ENCODE measurements around the gene GPC3. TPM values are rescaled to one million over a fixed set of nuclear protein-coding genes. Genes with fewer than 3 reads are reported as not detected.

Gene GPC3
- total RNA-seq, 2 donors from 2014 or later, result 2.7 to 5.2 TPM

- intact Hi-C loops (cut with DNase I), result no loop called here
- Histone ChIP-seq H3K27me3 (replicated peaks; ENCODE audit: insufficient read depth) (no peaks in the 10 kb centered on the region), H3K4me1 (replicated peaks) (no peaks in the 10 kb centered on the region)
Measured at GRCh38 chrX:133854290-133854689, 131.1 kb downstream of the GPC3 start.

GRCh38 chrX:133852837-133853356, 132.5 kb downstream of the GPC3 start:
- no peaks in the 10 kb centered on the region for H3K27me3 ChIP-seq (replicated peaks; ENCODE audit: insufficient read depth)
- H3K9me3 ChIP-seq, result no peaks in the 10 kb centered on the region
- H3K36me3 ChIP-seq, result no peaks in the 10 kb centered on the region
- WGBS, result 75% methylated on average over 2 of the region's 2 CpGs
- H3K4me3 ChIP-seq, result no peak overlapping the region
- H3K4me1 ChIP-seq (replicated peaks), result no peaks in the 10 kb centered on the region
- no peak for DNase-seq (ENCODE audit: low spot score)
- intact Hi-C loops (cut with DNase I), result no loop called here
- no peak for TF ChIP-seq POLR2AphosphoS5 (IDR thresholded peaks at IDR 0.05)
- no peak overlapping the region for H3K27ac ChIP-seq

More at GRCh38 chrX:133854290-133854689, 131.1 kb downstream of the GPC3 start:
- TF ChIP-seq POLR2A (IDR thresholded peaks at IDR 0.05) (no peak), CTCF (IDR thresholded peaks at IDR 0.05) (no peak), POLR2AphosphoS5 (IDR thresholded peaks at IDR 0.05) (no peak)
- no peak for DNase-seq (ENCODE audit: low spot score)
- no peak overlapping the region for H3K27ac ChIP-seq
- 66% methylated on average over 2 of the region's 2 CpGs for WGBS
- no peak overlapping the region for H3K4me3 ChIP-seq
- no peaks in the 10 kb centered on the region for H3K36me3 ChIP-seq
- no peaks in the 10 kb centered on the region for H3K9me3 ChIP-seq

- TF ChIP-seq POLR2A (IDR thresholded peaks at IDR 0.05) (no peak), CTCF (IDR thresholded peaks at IDR 0.05) (no peak), POLR2AphosphoS5 (IDR thresholded peaks at IDR 0.05) (no peak)
- H3K9me3 ChIP-seq, result no peaks in the 10 kb centered on the region
- H3K27ac ChIP-seq, result no peak overlapping the region
- no peaks in the 10 kb centered on the region for H3K4me1 ChIP-seq (replicated peaks)
- intact Hi-C loops (cut with DNase I), result no loop called here
- no peaks in the 10 kb centered on the region for H3K27me3 ChIP-seq (replicated peaks; ENCODE audit: insufficient read depth)
- no peak for DNase-seq (ENCODE audit: low spot score)
- 54% methylated on average over 3 of the region's 3 CpGs for WGBS
- no peaks in the 10 kb centered on the region for H3K36me3 ChIP-seq
- no peak overlapping the region for H3K4me3 ChIP-seq
Measured at GRCh38 chrX:133852401-133852800, 133.0 kb downstream of the GPC3 start.

- no peak overlapping the region for H3K27ac ChIP-seq
- no peak overlapping the region for H3K4me3 ChIP-seq
- intact Hi-C loops (cut with DNase I), result no loop called here
- no peaks in the 10 kb centered on the region for H3K4me1 ChIP-seq (replicated peaks)
- H3K9me3 ChIP-seq, result no peaks in the 10 kb centered on the region
- DNase-seq (ENCODE audit: low spot score), result no peak
- TF ChIP-seq POLR2AphosphoS5 (IDR thresholded peaks at IDR 0.05), result no peak
- no peak for TF ChIP-seq CTCF (IDR thresholded peaks at IDR 0.05)
- no peak for TF ChIP-seq POLR2A (IDR thresholded peaks at IDR 0.05)
- H3K36me3 ChIP-seq, result no peaks in the 10 kb centered on the region
- WGBS, result 96% methylated on average over 2 of the region's 2 CpGs
- no peaks in the 10 kb centered on the region for H3K27me3 ChIP-seq (replicated peaks; ENCODE audit: insufficient read depth)
Measured at GRCh38 chrX:133850399-133850798, 135.0 kb downstream of the GPC3 start.

GRCh38 chrX:133849676-133850075, 135.7 kb downstream of the GPC3 start:
- intact Hi-C loops (cut with DNase I), result no loop called here
- no peak for TF ChIP-seq POLR2A (IDR thresholded peaks at IDR 0.05)
- no peak for TF ChIP-seq POLR2AphosphoS5 (IDR thresholded peaks at IDR 0.05)
- TF ChIP-seq CTCF (IDR thresholded peaks at IDR 0.05), result no peak

More at GRCh38 chrX:133849676-133850075, 135.7 kb downstream of the GPC3 start:
- H3K4me1 ChIP-seq (replicated peaks), result no peaks in the 10 kb centered on the region
- no peaks in the 10 kb centered on the region for H3K27me3 ChIP-seq (replicated peaks; ENCODE audit: insufficient read depth)
- H3K4me3 ChIP-seq, result no peak overlapping the region
- H3K36me3 ChIP-seq, result no peaks in the 10 kb centered on the region
- H3K27ac ChIP-seq, result no peak overlapping the region
- no peaks in the 10 kb centered on the region for H3K9me3 ChIP-seq
- no peak for DNase-seq (ENCODE audit: low spot score)
